Germinal center (tissue), 1 donor: ENCODE data around the gene ADARB1.

ENCODE experiments used
- DNase-seq: peaks from one replicate; pipeline ENCODE4 v3.0.0; 2012; ENCODE audit warnings: mixed read lengths, low spot score

Gene ADARB1

DNA sequence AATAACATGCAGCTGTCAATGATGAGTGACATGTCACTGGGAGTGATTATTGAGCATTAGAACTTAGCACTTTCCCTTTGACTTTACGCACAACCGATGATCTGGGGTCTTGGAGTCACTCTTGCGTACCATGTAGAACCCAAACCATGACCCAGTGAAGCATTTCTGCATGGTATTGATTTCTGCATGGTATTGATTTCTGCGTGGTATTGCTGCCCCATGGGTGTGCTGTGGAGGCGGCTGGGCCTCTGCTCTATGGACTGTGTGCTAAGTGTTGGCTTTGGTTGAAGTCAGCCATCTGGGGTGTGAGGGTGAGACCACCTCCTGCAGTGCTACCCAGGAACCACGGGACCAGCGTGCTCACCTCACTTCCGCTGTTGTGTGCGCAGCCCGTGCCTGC, 98.0 kb downstream of the ADARB1 start:
- no peak for DNase-seq

DNA sequence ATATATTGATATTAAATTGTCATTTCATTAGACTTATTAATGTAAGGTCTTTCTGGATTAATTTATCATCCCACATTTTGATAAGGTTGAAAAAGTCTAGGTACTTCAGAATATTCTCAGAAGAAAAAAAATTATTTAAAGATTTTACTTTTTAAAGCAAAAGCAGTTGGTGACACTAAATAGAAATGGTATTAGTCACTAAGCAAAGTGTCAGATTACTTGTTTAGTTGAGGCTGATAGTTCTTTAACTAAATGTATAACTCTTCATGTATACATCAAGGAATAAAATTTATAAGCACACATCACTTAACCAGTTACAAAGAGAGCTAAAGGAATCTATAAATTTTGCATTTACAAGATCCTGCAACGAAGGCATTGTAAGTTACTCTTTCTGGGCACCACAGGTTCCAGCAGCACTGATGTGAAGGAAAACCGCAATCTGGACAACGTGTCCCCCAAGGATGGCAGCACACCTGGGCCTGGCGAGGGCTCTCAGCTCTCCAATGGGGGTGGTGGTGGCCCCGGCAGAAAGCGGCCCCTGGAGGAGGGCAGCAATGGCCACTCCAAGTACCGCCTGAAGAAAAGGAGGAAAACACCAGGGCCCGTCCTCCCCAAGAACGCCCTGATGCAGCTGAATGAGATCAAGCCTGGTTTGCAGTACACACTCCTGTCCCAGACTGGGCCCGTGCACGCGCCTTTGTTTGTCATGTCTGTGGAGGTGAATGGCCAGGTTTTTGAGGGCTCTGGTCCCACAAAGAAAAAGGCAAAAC, 101.1 kb downstream of the ADARB1 start:
- DNase-seq: no peak

DNA sequence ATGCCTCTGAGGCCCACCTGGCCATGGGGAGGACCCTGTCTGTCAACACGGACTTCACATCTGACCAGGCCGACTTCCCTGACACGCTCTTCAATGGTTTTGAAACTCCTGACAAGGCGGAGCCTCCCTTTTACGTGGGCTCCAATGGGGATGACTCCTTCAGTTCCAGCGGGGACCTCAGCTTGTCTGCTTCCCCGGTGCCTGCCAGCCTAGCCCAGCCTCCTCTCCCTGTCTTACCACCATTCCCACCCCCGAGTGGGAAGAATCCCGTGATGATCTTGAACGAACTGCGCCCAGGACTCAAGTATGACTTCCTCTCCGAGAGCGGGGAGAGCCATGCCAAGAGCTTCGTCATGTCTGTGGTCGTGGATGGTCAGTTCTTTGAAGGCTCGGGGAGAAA, 101.8 kb downstream of the ADARB1 start:
- no peak for DNase-seq

DNA sequence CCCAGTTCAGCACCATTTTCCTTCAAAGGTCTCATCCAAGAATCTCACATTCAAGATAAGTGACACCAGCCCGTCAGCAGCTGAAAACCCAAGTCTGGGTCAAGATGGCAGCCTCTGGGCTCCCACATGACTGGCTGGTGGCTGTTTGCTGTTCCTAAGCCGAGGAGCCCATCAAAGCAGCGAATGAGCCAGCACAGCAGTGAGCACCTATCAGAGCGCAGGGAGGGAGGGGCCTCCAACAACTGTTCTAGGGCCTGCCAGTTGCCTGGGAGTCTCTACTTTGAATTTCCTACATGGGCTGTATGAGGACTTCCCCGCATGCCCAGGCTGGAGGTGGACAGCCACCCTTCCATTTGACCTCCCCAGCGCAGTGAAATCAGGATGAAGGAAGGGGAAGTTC, 102.7 kb downstream of the ADARB1 start:
- DNase-seq: no peak

DNA sequence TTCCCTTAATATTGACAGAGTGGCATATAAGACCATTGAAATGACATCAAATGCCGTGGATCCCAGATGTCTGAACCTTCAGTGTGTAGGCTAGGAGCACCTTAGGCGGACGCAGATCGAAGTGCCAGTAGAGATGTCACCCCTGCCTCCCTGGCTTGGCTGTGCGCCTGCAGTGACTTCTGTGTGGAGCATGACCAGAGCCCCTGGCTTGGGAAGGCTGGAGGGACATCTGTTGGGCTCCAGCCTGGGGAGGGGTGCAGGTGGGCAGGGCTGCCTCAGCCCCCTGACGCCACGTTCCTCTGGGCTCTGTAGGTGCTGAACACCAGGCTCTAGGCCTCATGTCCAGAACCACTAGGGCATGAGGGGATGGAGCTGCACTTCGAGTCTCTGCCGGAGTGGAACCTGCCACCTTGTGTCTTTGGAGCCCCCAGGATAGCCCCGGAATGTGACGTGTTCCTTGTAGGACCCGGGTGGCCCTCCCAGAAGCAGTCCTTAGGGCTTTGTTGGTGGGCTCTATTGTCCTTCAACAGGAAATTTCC, 103.8 kb downstream of the ADARB1 start:
- DNase-seq: no peak

DNA sequence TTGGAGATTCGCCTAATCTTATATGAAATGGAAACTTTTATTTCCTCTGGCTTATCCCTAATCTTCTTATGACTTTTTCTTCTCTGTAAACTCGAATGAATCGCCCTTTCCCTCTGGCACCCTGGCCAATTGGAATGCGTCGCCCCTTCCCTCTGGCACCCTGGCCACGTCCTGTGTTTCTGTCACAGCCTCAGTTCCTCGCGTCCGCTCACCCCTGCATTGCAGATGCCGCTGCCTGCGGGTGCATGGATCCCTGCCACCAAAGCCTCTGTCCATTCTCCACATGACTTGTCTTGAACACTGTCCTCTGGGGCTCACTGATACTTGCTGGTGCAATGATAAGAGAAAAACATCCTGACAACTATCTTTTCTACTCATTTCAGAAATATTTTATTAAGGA, 104.6 kb downstream of the ADARB1 start:
- DNase-seq: no peak

DNA sequence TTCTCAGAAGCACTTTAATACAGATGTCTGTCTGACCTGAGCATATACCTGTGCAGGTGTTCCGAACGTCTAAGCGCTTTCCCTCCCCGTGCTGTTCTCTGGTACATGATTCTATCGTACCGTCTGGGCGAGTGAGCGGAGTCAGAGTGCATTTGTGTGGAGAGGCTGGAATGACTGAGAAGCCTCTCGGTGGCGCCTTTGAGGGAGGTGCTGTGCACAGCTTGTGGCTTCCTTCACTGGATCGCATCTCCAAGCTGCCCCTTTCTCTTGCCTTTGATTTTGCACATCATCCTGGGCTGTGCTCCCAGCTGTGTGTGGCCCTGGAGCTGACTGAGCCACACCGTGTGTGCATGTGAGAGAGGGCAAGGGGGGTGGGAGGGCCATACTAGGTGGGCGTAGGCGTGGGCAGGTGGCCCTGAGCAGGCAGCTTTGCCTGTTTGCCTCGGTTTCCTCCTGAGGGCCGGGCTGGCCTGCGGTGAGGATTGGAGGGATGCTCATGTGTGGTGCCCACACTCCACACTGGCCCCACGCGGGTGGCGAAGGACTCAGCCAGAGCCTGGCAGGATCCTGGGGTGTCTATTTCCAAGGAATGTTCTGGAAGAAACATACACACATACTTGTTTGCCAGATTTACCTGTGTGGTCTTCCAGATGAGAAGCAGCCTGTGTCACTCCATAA, 105.3 kb downstream of the ADARB1 start:
- no peak for DNase-seq

DNA sequence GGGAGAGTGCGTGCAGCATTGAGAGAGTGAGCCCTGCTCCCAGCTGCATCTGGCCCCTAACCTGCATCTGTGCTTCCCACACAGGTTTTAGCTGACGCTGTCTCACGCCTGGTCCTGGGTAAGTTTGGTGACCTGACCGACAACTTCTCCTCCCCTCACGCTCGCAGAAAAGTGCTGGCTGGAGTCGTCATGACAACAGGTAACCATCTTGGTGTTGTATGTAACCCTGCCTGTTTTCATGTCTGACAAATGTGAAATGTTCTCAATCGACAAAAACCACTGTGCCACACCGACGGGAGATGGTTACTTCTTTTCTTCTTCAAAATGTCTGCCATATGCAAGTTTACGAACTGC, 105.8 kb downstream of the ADARB1 start:
- no peak for DNase-seq

DNA sequence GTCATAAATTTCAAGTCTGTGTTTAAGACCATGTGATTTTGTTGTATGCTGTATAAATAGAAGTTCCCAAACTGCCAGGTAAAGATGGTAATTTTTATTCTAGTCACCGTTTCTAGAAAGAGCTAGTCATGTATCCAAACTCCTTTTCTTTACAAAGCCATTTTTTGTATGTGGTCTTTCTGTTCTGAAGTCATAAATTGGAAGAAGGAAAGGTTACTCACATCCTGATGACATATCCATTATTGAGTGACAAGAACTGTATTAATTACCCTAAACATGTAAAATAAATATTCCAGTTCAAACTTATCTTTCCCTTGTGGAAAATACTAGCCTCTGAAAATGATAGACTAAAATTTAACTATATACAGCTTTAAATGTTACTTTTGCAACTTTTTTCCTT, 108.6 kb downstream of the ADARB1 start:
- DNase-seq: no peak

DNA sequence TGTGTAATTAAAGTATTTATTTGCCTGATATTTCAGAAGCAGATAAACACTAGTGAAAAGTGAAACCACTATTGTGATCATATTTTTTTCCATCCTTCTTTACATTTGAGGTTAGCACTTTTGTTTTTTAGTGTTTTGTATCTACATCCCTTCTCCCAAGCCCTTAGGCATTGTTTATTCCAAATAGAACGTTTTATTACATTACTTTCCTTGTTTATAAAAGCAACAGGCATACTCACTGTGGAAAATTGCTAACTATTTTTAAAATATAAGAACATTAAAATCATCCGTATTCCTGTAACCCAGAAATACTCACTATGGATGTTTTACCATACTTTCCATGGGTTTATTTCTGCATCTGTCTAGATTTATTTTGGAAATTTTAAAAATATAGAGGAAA, 109.5 kb downstream of the ADARB1 start:
- DNase-seq: no peak

DNA sequence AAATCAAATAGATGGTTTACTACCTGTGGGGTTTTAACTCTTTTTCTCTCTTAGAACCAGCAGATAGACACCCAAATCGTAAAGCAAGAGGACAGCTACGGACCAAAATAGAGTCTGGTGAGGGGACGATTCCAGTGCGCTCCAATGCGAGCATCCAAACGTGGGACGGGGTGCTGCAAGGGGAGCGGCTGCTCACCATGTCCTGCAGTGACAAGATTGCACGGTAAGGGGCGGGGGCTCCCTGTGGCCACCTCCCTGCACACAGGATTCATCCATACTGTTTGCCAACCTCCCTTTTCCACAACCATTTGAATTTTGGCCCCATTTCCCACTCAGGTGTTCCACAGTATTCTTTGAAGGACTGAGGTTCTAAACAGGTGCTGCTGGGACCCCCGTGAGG, 110.5 kb downstream of the ADARB1 start:
- DNase-seq: no peak

DNA sequence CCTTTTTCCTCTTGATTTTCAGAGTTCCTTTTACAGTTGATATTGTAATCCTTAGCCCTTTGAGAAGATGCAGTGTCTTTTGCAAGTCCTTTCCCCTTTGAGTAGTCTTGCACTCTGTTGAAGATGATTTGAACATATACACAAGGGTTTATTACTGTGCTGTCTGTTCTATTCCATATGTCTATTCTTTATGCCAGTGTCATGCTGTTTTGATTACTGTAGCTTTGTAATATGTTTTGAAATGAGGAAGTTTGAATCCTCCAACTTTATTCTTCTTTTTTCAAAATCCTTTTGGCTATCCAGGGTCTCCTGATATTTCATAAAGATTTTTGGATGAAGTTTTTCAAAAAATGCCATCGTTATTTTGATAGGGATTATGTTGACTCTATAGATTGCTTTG, 112.3 kb downstream of the ADARB1 start:
- no peak for DNase-seq

DNA sequence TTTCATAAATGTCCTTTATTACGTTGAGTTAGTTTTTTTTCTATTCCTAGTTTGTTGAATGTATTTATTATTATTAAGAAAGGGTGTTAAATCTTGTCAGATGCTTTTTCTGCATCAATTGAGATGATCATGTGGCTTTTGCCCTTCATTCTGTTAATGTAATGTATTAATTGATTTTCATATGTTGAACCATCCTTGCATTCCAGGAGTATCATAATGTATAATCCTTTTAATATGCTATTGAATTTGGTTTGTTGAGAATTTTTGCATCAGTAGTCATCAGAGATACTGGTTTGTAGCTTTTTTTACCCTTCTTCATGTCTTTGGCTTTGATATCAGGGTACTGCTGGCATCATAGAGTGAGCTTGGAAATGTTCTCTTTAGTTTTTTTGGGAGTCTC, 113.3 kb downstream of the ADARB1 start:
- DNase-seq: no peak

DNA sequence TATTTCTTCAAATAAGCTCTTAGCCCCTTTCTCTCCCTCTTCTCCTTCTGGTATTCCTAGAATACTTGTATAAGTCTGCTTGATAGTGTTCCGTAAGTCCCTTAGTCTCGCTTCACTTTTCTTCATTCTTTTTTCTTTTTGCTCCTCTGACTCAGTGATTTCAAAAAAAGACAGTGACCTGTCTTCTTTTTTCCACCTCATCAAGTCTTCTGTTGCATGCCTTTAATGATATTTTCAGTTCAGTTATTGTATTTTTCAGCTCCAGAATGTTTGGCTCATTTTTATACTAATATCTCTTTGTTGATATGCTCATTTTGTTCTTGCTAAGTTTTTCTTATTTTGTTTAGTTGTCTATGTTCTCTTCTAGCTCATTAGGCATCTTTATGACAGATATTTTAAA, 115.6 kb downstream of the ADARB1 start:
- DNase-seq: no peak

DNA sequence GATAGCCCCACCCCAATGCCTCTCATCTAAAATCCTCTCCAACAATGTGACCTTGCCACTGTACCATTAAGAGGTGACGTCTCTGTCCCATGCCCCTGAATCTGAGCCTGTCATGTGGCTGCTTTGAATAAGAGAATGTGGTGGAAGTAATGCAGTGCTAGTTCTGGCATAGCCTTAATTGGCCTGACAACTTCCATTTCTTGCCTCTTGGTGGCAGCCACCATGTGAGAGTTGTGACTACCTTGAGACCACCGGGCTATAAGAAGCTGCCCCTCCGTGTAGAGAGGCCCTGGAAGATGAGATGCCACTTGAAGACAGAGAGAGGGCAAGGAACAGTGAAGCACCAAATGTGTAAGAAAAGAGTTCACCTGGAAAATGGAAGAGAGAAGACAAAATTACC, 118.0 kb downstream of the ADARB1 start:
- no peak for DNase-seq

DNA sequence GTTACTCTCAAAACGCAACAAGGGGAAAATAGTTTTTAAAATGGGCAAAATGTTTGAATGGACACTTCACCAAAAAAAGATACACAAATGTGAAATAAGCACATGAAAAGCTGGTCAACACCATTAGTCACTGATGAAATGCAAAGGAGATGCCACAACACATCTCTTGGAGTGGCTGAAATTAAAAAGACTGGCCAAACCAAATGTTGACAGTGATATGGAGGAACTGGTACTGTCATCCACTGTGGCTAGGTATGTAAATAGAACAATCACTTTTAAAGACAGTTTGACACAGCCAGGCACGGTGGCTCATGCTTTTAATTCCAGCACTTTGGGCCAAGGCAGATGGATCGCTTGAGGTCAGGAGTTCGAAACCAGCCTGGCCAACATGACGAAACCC, 122.2 kb downstream of the ADARB1 start:
- no peak for DNase-seq

DNA sequence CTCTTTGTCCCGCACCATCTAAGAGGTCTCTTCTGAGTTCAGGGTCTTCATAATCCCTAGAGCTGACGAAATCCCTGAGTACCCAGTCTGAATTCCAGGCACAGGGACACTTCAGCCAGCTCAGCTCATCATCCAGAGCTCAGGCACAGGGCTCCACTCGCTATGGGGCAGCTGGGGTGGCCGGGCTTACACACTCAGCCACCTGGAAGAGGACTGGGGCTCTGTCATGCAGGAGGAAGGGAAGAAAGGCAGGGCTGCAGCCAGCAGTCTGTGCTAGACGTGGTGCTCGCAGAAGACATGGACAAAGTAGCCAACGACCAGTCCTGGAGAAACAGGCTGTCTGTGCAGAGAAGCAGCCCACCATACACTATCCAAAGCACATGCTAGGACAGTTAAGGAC, 124.8 kb downstream of the ADARB1 start:
- DNase-seq: no peak

DNA sequence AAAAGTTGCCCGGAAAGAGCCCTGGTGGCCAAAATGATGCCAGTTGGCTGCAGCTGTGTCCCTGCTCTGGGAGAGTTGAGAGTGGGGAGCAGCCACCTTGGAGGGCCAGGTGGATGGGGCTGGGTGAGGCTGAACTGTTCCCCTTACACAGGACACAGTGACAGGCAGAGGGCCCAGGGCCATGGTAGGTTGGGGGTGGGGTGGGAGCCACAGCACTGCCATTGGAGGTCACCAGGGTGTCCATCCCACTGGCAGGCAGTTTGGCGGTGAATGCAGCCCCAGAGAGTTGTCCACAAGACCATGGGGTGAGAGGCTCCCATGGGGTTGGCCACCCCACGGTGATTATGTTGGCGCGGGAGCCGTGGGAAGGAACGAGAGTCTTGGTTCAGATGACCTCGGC, 125.7 kb downstream of the ADARB1 start:
- no peak for DNase-seq

DNA sequence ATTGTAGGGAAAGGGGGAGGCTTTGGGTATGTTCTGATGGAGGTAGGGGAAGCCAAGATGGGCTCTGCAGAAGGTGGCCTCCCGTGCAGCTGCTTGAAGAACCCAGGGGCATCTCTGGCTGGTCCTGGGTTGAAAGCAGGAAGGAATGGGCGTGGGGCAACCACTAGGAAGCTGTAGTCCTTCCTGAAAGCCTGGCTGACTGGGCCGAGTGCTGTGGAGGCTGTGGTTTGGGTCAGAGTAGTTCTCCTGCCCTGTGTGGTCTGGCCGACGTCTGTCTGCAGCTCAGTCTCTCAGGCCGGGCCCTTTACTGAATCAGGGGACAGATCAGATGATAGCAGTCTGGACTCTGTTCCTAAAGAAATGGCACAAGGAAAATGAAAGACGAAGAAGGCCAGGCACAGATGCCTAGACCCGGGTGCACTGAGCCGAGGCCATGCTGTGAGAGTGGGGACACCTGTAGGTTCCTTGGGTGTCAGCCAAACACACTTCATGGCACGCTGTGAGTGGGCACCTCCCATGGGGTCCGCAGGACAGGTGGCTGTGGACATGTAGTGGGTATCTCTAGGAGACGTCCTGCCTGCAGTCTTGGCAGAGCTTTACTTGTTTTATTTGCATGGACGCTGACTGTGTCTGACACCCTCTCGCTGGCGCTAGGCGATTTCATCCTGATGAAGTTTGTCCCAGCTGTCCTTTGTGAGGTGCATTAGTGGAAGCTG, 126.4 kb downstream of the ADARB1 start:
- no peak for DNase-seq

DNA sequence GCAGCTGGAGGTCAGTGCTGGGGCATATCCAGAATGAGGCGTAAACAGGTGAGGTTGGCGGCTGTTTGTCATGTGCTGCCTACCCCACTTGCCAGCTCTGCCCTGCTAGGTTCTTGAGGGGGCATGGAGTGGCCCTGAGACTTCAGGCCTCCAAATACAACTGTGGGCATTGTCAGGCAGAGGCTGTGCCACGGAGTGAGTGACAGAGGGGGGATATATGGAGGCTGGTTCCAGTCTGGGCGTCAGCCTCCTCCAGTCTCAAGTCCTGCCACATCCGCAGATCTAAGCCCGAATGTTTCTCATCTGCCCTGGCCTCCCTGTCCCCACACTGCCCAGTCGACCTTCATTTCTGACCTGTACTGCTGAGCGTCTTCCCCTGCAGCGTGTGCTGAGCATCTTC, 128.0 kb downstream of the ADARB1 start:
- no peak for DNase-seq

DNA sequence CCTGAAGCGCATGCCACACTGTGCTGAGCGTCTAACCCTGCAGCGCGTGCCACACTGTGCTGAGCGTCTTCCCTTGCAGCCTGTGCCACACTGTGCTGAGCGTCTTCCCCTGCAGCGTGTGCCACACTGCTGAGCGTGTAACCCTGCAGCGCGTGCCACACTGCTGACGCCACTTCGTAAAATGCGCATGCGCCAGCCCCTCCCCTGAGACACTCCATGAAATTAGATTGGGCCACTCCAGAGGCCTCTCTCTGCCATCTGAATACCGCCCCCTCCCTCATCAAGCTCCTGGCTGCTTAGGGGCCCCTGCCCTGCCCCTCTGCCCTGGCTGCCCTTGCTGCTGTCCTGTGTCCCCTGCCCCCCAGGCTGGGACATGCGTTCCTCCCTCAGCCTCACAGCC, 128.5 kb downstream of the ADARB1 start:
- DNase-seq: no peak

DNA sequence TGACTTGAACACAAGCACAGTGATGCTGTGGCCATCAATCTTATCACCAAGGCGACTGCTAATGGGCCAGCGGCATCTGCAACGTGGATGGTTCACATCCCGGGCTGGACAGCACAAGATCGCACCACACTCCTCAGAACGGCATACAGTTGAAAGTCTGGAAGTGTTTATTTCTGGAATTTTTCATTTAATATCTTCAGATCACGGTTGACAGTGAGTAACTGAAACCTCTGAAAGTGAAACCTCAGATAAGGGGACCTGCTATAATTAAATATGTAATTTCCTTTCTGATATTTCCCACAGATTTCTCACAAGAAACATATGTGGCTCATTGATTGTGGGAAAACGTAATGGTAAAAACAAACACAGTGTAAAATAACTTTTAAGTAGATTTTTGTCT, 129.6 kb downstream of the ADARB1 start:
- DNase-seq: no peak

DNA sequence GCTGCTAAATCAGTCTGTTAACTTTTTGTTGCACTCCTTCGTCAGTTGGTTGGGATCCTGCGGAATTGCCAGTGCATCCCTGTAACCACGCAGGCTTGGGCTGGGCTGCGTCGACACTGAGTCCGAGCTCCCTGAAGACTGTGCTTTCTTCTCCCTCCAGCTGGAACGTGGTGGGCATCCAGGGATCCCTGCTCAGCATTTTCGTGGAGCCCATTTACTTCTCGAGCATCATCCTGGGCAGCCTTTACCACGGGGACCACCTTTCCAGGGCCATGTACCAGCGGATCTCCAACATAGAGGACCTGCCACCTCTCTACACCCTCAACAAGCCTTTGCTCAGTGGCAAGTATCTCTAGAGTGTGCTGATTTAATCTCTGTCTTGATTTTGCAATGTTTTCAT, 130.0 kb downstream of the ADARB1 start:
- no peak for DNase-seq
